GM13976 (cell line): ENCODE data around the gene CFTR.

Experiments
- DNase-seq: peaks from one replicate; pipeline ENCODE4 v3.0.0; 2012; ENCODE audit warnings: low spot score
- in situ Hi-C: fragments of 300-500 bp; cut with MboI; formaldehyde crosslinking; loops from one replicate; pipeline ENCODE4 v1.12.0; 2022; ENCODE audit warnings: low sequenced_read_pairs, mixed read lengths, inconsistent platforms; ENCODE audit not compliant: unreplicated experiment
- TF ChIP-seq, protein P1 (sequence below): IDR thresholded peaks from 2 replicates; pipeline ENCODE4 v1.5.1; 2012; ENCODE audit warnings: borderline replicate concordance, mild to moderate bottlenecking; ENCODE audit not compliant: insufficient read depth; ENCODE audit errors: extremely low read depth, missing control alignments, control extremely low read depth

The CFTR gene

DNA sequence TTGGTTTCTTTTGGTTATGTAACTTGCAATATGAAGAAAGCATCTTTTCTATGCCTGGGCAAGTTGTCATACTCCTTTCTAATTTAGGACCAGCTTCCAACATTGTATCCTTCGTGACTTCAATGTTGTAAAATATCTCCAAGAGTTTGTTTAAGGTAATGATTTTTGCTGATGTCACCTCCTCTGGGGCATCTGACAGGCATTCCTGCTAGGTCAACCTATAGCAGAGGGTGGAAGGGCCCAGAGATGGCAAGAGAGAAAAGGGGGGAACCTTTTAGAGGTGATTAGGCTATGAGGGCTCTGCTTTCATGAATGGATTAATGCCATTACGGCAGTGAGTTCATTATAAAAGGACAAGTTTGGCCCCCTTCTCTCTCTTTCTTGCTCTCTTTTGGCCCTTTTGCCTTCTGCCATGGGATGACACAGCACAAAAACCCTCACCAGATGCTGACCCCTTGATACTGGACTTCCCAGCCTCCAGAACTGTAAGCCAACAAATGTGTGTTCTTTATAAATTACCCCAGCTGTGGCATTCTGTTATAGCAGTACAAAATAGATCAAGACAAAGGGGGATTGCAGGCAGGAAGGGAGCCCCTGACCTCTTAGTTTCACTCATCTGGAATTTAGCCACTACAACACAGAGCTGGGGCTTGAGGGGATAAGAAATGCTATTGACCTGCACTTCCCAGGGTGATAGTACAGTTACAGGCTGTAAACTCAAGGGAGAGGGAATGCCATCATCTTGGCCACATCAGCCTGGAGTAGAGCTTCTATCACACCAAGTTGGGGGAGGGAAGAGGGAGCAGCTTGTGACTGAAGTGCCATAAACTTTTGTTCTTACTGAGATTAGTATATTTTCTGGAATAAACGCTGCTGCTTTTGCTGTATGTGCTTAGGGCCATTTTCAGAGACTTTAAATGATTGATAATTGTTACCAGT, 195.9 kb downstream of the CFTR start:
- no peak for DNase-seq
- TF ChIP-seq, protein P1, sequence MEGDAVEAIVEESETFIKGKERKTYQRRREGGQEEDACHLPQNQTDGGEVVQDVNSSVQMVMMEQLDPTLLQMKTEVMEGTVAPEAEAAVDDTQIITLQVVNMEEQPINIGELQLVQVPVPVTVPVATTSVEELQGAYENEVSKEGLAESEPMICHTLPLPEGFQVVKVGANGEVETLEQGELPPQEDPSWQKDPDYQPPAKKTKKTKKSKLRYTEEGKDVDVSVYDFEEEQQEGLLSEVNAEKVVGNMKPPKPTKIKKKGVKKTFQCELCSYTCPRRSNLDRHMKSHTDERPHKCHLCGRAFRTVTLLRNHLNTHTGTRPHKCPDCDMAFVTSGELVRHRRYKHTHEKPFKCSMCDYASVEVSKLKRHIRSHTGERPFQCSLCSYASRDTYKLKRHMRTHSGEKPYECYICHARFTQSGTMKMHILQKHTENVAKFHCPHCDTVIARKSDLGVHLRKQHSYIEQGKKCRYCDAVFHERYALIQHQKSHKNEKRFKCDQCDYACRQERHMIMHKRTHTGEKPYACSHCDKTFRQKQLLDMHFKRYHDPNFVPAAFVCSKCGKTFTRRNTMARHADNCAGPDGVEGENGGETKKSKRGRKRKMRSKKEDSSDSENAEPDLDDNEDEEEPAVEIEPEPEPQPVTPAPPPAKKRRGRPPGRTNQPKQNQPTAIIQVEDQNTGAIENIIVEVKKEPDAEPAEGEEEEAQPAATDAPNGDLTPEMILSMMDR, result no peak
- in situ Hi-C loops, result no loop called here

DNA sequence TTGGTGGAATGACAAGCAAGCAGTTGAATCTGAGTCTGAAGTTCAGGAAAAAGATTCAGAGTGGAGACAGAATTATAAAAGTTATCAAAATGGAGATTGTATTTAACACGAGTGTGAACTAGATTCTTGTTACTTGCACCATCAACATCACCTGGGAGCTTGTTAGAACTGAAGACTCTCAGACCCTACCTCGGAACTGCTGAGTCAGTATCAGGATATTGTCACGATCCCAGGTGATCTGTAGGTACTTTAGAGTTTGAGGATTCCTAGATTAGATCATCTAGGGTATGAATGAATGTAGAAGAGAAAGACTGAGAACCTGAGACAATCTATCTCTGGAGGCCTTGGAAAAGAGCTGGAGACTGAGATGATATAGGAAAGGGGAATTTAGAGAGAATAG, 199.3 kb downstream of the CFTR start:
- in situ Hi-C loops, result no loop called here
- DNase-seq, result no peak
- TF ChIP-seq, protein P1, result no peak

DNA sequence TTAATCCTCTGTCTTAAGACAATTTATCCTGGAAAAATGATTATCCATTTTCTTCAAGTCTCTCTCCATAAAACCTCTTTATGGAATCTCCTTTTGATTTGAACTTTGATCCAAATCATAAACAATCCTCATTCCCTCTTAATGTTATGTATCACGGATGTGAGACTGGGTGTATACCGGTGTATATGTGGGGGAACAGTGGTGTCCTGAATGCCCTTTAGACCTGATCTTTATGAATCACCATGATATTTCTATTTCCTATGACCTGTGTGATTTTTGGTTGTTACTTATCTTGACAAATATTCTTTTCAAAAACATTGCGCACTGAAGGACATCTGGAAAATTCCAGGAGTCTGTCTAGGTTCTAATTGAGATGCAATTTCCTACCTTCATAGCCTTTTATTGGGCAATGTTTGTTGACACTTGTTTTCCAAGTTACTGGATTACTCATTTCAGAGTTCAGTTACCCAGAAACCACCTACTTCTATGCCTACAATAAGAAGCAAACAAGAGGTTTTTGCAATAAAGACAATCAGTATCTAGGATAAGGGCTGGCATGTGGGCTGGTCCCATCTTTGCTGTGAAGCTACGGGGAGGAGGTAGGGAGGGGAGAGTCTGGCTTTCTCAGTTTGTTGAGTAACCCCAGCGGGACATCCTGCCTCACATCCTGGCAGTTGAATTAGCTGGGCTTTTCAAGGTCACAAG, 203.0 kb downstream of the CFTR start:
- no peak for DNase-seq
- in situ Hi-C loops, result no loop called here

DNA sequence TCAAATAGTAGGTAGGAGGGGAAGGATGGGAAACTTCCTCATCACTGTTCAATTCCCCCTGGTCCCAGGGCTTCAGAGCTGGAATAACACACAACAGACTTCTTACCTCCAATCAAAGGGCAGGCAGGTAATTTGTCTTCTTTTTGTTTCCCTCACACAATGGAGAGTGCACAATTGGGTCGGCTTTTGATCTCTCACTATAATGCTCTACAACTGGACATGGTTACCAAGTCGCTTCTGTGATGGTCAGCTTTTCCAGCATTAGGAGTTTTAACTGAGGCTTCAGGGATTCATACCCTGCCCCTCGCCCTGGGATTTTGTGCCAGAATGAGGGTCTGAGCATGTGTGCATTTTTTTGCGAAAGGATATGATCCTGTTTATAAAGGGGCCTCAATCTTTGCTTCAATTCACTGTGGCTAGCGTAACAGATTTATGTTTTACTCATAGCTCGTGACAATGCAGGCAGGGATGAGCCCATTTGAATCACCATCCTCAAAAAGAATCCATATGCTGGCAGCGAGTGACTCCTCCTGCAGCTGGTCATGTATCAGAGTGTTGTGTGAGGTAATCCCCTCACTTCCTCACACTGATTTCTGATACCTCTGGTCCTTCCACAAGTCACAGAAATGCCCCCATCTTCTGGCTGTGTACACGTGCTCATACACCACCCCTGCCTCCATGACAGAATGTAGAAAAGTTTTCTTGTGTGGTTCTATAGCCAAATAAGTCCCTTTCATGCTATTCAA, 203.8 kb downstream of the CFTR start:
- TF ChIP-seq, protein P1, result no peak
- no peak for DNase-seq
- in situ Hi-C loops, result no loop called here

More for the DNA sequence above, 203.0 kb downstream of the CFTR start:
- TF ChIP-seq, protein P1, result no peak

DNA sequence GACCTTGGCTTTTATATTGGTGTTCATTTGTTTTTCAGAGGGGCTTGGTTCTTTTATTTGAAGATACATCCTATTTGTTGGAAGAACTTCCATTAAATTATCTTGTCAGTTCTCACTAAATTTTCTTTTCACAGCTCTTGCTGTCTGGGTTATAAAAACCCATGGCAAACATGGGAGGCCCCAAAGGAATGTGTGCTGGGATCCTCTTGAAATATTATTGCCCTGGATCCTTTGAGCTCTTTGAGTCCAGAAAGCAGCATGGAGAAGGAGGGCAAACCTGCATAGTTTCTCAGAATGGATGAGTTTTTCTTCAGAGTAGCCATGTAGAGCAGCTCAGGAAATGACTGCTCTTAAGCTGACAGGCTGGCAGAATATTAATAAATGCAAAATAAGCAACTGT, 206.0 kb downstream of the CFTR start:
- TF ChIP-seq, protein P1, result no peak
- no peak for DNase-seq
- in situ Hi-C loops, result no loop called here

DNA sequence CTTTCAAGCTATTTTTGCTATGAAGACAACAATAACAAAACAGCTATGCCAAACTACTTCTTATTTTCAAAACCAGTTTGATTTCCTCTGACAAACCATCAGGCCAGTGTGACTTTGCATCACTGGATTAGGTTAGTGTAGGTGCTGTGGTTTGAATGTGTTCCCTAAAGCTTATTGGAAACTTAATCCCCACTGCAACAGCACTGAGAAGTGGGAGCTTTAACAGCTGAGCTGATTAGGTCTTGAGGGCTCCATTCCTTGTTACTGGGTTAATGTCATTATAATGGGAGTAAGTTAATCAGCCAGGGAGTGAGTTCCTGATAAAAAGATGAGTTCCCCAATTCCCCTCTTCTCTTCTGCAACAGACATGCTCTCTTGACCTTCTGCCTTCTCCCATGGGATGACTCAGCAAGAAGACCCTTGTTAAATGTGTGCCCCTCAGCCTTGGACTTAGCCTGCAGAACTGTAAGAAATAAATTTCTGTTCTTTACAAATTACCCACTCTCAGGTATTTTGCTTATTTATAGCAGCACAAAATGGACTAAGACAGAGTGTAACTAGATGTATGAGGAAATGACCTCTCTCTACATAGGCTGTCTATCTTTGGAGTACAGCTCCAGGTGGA, 206.6 kb downstream of the CFTR start:
- TF ChIP-seq, protein P1, result no peak
- no peak for DNase-seq
- in situ Hi-C loops, result no loop called here
